ENCODE results near the gene PSMB10. TPM values are rescaled to one million over a fixed set of nuclear protein-coding genes. Genes with fewer than 3 reads are reported as not detected.

Gene PSMB10
- total RNA-seq, 1 donor from 2014 or later = 59.0 TPM

DNA sequence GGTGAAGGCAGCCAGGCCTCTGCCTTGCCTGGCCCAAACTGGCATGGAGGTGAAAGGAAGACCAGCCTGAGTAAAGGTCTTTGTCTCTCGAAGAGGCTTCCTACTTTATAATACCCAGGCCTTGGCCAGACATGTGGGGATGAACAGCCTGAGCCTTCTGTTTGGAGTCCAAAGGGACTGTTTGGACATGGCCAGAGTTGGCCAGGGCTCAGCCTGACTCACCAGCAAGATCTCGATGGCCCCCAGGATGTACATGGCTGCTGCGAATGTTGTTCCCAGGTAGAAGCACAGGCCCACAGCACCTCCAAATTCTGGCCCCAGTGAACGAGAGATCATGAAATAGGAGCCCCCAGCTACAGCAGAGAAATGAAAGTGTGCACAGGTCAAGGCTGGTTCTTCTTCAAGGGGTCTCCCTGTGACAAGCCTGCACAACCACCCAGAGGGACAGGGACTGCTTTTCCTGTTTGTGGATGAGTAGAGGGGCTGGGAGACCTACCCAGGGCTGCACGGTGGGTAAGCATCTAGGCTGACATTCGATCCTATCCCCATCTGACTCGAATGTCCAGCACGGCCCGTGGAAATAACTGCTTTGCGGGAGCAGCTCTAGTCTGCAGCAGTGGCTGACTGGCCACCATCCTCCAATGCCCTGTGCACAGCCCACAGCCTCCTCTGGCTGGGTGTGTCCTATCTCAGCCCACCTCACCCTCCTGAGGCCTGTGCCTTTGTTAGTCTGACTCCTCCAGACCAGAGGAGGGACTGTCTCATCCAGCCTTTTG is 18.0 kb upstream of the PSMB10 start:
- no peak for DNase-seq (ENCODE audit: extremely low spot score, unreplicated experiment)
- TF ChIP-seq, protein P1, sequence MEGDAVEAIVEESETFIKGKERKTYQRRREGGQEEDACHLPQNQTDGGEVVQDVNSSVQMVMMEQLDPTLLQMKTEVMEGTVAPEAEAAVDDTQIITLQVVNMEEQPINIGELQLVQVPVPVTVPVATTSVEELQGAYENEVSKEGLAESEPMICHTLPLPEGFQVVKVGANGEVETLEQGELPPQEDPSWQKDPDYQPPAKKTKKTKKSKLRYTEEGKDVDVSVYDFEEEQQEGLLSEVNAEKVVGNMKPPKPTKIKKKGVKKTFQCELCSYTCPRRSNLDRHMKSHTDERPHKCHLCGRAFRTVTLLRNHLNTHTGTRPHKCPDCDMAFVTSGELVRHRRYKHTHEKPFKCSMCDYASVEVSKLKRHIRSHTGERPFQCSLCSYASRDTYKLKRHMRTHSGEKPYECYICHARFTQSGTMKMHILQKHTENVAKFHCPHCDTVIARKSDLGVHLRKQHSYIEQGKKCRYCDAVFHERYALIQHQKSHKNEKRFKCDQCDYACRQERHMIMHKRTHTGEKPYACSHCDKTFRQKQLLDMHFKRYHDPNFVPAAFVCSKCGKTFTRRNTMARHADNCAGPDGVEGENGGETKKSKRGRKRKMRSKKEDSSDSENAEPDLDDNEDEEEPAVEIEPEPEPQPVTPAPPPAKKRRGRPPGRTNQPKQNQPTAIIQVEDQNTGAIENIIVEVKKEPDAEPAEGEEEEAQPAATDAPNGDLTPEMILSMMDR (IDR thresholded peaks at IDR 0.05) = no peak
- H3K36me3 Mint-ChIP-seq (ENCODE audit: unreplicated experiment) = peaks cover 29% of the 10 kb centered on the region
- H3K27me3 Mint-ChIP-seq (ENCODE audit: unreplicated experiment) = no peaks in the 10 kb centered on the region
- H3K27ac Mint-ChIP-seq (ENCODE audit: unreplicated experiment) = no peak overlapping the region
- H3K4me3 Mint-ChIP-seq (ENCODE audit: unreplicated experiment) = no peak overlapping the region
- peaks cover 9% of the 10 kb centered on the region for H3K4me1 Mint-ChIP-seq (ENCODE audit: unreplicated experiment)
- no peaks in the 10 kb centered on the region for H3K9me3 Mint-ChIP-seq (ENCODE audit: unreplicated experiment)

DNA sequence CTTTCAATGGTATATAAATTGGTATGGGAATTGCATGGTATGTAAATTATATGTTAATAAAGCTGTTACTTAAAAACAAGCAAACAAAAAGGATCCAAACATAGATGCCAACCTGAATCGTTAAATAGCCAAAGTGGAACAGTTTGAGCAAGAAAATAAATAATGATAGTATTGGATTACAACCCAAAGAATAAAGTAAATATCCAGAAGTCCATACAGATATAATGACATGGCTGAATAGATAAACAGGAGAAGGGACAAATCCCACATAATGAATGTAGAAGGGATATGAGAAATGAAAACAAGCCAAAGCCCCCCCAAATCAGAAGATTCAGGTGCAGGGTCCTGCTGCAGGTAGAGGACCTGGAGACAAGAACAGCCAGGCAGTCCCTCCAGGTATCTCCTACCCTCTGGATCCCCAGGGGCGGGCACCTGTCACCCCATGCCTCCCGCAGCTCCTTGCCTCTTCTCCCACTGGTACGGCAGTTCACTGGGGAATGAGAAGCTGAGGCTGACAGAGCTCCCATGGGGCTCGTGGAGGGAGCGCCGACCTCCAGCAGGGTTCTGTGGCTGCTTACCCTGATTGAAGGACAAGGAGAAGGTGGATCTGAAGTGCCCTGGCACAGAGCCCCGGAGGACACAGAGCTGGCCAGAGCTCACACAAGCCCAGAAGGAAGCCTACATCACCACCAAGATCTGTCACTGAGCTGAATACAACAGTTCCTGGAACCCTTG is 17.2 kb upstream of the PSMB10 start:
- TF ChIP-seq, protein P1 (IDR thresholded peaks at IDR 0.05) = no peak
- H3K36me3 Mint-ChIP-seq (ENCODE audit: unreplicated experiment) = peaks cover 29% of the 10 kb centered on the region
- H3K4me1 Mint-ChIP-seq (ENCODE audit: unreplicated experiment) = peaks cover 3% of the 10 kb centered on the region
- no peaks in the 10 kb centered on the region for H3K27me3 Mint-ChIP-seq (ENCODE audit: unreplicated experiment)
- no peak for DNase-seq (ENCODE audit: extremely low spot score, unreplicated experiment)
- no peak overlapping the region for H3K4me3 Mint-ChIP-seq (ENCODE audit: unreplicated experiment)
- H3K27ac Mint-ChIP-seq (ENCODE audit: unreplicated experiment) = no peak overlapping the region
- no peaks in the 10 kb centered on the region for H3K9me3 Mint-ChIP-seq (ENCODE audit: unreplicated experiment)

DNA sequence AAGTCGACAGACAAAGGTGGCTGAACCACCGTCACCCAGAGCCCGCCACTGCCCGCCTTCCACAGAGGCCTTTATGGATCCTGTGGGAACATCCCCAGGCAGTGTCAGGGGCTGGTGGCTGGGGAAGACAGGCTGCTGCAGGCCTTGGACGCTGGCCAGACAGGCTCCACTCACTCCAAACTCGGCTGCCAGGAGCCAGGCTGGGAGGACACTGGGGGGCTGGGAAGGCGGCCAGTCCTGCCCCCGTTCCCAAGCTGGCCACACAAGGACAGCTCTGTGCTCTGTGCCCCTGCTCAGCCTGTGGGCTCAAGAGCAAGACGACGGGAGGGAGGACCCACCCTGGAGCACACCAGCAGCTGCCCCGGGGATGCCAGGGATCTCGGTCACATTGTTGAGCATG is 14.8 kb upstream of the PSMB10 start:
- Mint-ChIP-seq H3K36me3 (ENCODE audit: unreplicated experiment) (peaks cover 26% of the 10 kb centered on the region), H3K9me3 (ENCODE audit: unreplicated experiment) (no peaks in the 10 kb centered on the region), H3K4me3 (ENCODE audit: unreplicated experiment) (no peak overlapping the region), H3K27ac (ENCODE audit: unreplicated experiment) (no peak overlapping the region), H3K4me1 (ENCODE audit: unreplicated experiment) (no peaks in the 10 kb centered on the region), H3K27me3 (ENCODE audit: unreplicated experiment) (no peaks in the 10 kb centered on the region)
- TF ChIP-seq, protein P1 (IDR thresholded peaks at IDR 0.05) = no peak
- DNase-seq (ENCODE audit: extremely low spot score, unreplicated experiment) = no peak

- H3K4me3 Mint-ChIP-seq (ENCODE audit: unreplicated experiment) = no peak overlapping the region
- no peaks in the 10 kb centered on the region for H3K4me1 Mint-ChIP-seq (ENCODE audit: unreplicated experiment)
- H3K36me3 Mint-ChIP-seq (ENCODE audit: unreplicated experiment) = peaks cover 26% of the 10 kb centered on the region
Observed at GRCh38 chr16:67950335-67950843, 13.7 kb upstream of the PSMB10 start.

More at GRCh38 chr16:67950335-67950843, 13.7 kb upstream of the PSMB10 start:
- Mint-ChIP-seq H3K9me3 (ENCODE audit: unreplicated experiment) (no peaks in the 10 kb centered on the region), H3K27me3 (ENCODE audit: unreplicated experiment) (no peaks in the 10 kb centered on the region), H3K27ac (ENCODE audit: unreplicated experiment) (no peak overlapping the region)
- TF ChIP-seq, protein P1 (IDR thresholded peaks at IDR 0.05) = no peak
- no peak for DNase-seq (ENCODE audit: extremely low spot score, unreplicated experiment)

All from osteocyte (in vitro differentiated cells).